SU-DHL-6 (cell line): Measurements from ENCODE around the gene ERAP2.
A peak's percentile ranks its signal among the peaks of the same experiment; 100 is the strongest.

Experiments used
- H2AFZ ChIP-seq: fragments of 200-600 bp; sonication (generic); 2 replicates; pipeline ENCODE4 v1.6.1; 2014; ENCODE audit warnings: low read depth, mild to moderate bottlenecking, moderate library complexity, mixed read lengths, antibody characterized with exemption, low read length; ENCODE audit not compliant: severe bottlenecking
- H3F3A ChIP-seq: fragments of 200-600 bp; shearing (Covaris generic); 2 replicates; pipeline ENCODE4 v1.6.0; 2016; ENCODE audit warnings: antibody characterized with exemption, mild to moderate bottlenecking; ENCODE audit not compliant: insufficient read depth
- H3K27ac ChIP-seq: fragments of 200-600 bp; sonication (generic); 2 replicates; pipeline ENCODE4 v1.5.1; 2016; ENCODE audit warnings: low read depth, mild to moderate bottlenecking, low read length, moderate library complexity, mixed read lengths
- H3K27me3 ChIP-seq: fragments of 200-600 bp; sonication (generic), shearing (Covaris generic); 2 replicates; pipeline ENCODE4 v1.6.0; 2014; ENCODE audit warnings: mild to moderate bottlenecking, low read length
- H3K36me3 ChIP-seq: fragments of 200-600 bp; sonication (generic); 2 replicates; pipeline ENCODE4 v1.6.1; 2014; ENCODE audit warnings: mild to moderate bottlenecking, low read length, mixed read lengths
- H3K4me2 ChIP-seq: fragments of 300-600, 200-600 bp; shearing (Covaris generic), sonication (generic); 2 replicates; pipeline ENCODE4 v1.6.0; 2014; ENCODE audit warnings: low read length, low read depth, mild to moderate bottlenecking; ENCODE audit not compliant: poor library complexity, severe bottlenecking
- H3K4me3 ChIP-seq: fragments of 200-600 bp; sonication (generic); 2 replicates; pipeline ENCODE4 v1.5.1; 2014; ENCODE audit warnings: antibody characterized with exemption, low read length, mild to moderate bottlenecking, mixed read lengths; ENCODE audit not compliant: insufficient read depth, poor library complexity, severe bottlenecking
- H3K79me2 ChIP-seq: fragments of 200-600 bp; sonication (generic); 2 replicates; pipeline ENCODE4 v1.6.1; 2014; ENCODE audit warnings: mild to moderate bottlenecking, low read length, moderate library complexity; ENCODE audit not compliant: insufficient read depth
- H3K9ac ChIP-seq: fragments of 200-600 bp; sonication (generic); 2 replicates; pipeline ENCODE4 v1.7.0; 2014; ENCODE audit warnings: mild to moderate bottlenecking, low read length
- H3K9me2 ChIP-seq: fragments of 200-600 bp; sonication (generic); replicated peaks from 2 replicates; pipeline ENCODE4 v1.6.1; 2014; ENCODE audit warnings: low read length; ENCODE audit not compliant: insufficient read depth
- H3K9me3 ChIP-seq: fragments of 200-600 bp; sonication (generic); 2 replicates; pipeline ENCODE4 v1.6.1; 2014; ENCODE audit warnings: low read length, mixed read lengths; ENCODE audit not compliant: insufficient read depth
- H4K20me1 ChIP-seq: fragments of 200-600 bp; sonication (generic); 2 replicates; pipeline ENCODE4 v1.6.1; 2014; ENCODE audit warnings: low read depth, mild to moderate bottlenecking, antibody characterized with exemption, low read length, moderate library complexity, mixed read lengths
- EZH2phosphoT487 ChIP-seq: fragments of 200-600 bp; sonication (generic), shearing (Covaris generic); conservative IDR thresholded peaks from 2 replicates; pipeline ENCODE4 v1.6.1; 2018; ENCODE audit warnings: mild to moderate bottlenecking, antibody characterized with exemption, low read length, moderate library complexity, mixed read lengths
- TF ChIP-seq, protein P1 (sequence below): fragments of 200-600 bp; sonication (generic); IDR thresholded peaks from one replicate; pipeline ENCODE4 v1.5.1; 2017; ENCODE audit warnings: antibody characterized with exemption, mild to moderate bottlenecking, low read length, moderate library complexity; ENCODE audit not compliant: insufficient read depth, poor library complexity, severe bottlenecking

Gene ERAP2

DNA sequence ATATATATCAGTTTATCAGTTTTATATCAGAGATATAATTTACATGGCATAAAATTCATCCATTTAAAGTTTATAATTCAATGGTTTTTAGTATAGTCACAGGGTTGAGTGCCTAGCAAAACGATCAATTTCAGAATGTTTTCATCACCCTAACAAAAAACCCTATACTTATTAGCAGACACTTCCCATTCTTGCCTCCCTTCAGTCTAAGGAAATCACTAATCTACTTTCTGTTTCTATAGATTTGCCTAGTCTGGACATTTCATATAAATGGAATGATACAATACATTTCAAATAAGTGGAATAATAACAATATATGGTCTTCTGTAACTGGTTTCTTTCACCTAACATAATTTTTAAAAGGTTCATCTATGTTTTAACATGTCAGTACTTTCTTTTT lies 50.0 kb downstream of the ERAP2 start:
- no peaks in the 10 kb centered on the region for H3K9me3 ChIP-seq
- H3K79me2 ChIP-seq: no peaks in the 10 kb centered on the region
- H3K27me3 ChIP-seq: no peaks in the 10 kb centered on the region
- H3K4me3 ChIP-seq: no peak overlapping the region
- no peaks in the 10 kb centered on the region for H3K9me2 ChIP-seq
- H3K4me2 ChIP-seq: peak overlapping the region; percentile 8
- H2AFZ ChIP-seq: no peak overlapping the region
- H3K9ac ChIP-seq: no peak overlapping the region
- no peak for TF ChIP-seq EZH2phosphoT487
- TF ChIP-seq, protein P1, sequence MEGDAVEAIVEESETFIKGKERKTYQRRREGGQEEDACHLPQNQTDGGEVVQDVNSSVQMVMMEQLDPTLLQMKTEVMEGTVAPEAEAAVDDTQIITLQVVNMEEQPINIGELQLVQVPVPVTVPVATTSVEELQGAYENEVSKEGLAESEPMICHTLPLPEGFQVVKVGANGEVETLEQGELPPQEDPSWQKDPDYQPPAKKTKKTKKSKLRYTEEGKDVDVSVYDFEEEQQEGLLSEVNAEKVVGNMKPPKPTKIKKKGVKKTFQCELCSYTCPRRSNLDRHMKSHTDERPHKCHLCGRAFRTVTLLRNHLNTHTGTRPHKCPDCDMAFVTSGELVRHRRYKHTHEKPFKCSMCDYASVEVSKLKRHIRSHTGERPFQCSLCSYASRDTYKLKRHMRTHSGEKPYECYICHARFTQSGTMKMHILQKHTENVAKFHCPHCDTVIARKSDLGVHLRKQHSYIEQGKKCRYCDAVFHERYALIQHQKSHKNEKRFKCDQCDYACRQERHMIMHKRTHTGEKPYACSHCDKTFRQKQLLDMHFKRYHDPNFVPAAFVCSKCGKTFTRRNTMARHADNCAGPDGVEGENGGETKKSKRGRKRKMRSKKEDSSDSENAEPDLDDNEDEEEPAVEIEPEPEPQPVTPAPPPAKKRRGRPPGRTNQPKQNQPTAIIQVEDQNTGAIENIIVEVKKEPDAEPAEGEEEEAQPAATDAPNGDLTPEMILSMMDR: no peak
- peaks cover 50% of the 10 kb centered on the region for H3F3A ChIP-seq
- H3K36me3 ChIP-seq: no peaks in the 10 kb centered on the region
- peak overlapping the region; percentile 38; the same call in 1 of the 2 replicates for H3K27ac ChIP-seq
- no peaks in the 10 kb centered on the region for H4K20me1 ChIP-seq

DNA sequence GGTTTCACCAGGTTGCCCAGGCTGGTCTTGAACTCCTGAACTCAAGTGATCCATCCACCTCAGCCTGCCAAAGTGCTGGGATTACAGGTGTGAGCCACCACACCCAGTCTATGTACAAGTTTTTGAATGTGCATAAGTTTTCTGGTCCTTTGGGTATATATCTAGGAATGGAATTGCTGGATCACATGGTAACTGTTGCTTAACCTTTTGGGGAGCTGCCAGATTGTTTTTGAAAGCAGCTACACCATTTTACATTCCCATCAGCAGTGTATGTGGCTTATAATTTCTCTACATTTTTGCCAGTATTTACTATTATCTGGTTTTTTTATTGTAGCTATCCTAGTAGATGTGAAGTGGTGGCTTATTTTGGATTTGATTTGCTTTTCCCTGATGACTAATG lies 50.7 kb downstream of the ERAP2 start:
- Histone ChIP-seq H3K4me2 (no peak overlapping the region), H2AFZ (no peak overlapping the region), H3K79me2 (no peaks in the 10 kb centered on the region), H3K9me3 (no peaks in the 10 kb centered on the region), H3K27me3 (no peaks in the 10 kb centered on the region; the same call in 1 of the 2 replicates), H3K9me2 (no peaks in the 10 kb centered on the region), H3K4me3 (no peak overlapping the region), H3F3A (peaks cover 52% of the 10 kb centered on the region), H3K27ac (no peak overlapping the region), H4K20me1 (no peaks in the 10 kb centered on the region), H3K9ac (no peak overlapping the region), H3K36me3 (no peaks in the 10 kb centered on the region)
- no peak for TF ChIP-seq EZH2phosphoT487
- TF ChIP-seq, protein P1: no peak

DNA sequence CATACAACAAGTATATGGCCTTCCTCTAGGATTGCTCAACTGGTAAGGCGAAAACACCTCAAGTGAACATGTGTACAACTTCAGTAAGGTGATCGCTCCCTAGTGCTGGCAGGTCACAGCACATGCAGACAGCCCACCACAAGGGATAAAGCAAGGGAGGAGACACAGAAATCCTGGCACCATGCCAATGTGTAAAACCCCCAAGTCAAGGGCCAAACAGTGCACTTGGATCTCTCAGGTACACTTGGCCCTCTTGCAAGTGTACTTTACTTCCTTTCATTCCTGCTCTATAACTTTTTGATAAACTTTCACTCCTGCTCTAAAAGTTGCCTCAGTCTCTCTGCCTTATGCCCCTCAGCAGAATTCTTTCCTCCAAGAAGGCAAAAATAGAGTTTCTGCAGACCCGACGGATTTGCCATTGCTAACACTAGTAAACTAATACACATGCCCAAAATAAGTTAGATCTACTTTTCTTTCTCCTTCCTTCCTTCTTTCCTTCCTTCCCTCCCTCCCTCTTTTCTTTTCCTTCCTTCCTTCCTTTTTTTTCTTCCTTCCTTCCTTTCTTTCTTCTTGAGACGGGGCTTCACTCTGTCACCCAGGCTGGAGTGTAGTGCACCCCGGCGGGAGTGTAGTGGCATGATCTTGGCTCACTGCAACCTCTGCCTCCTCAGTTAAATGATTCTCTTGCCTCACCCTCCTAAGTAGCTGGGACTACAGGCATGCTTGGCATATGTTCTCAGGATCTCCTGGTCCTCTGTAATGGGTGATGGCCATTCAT lies 52.8 kb downstream of the ERAP2 start:
- H3K27ac ChIP-seq: peak overlapping the region; percentile 5; the same call in 1 of the 2 replicates
- no peak overlapping the region for H2AFZ ChIP-seq
- H4K20me1 ChIP-seq: no peaks in the 10 kb centered on the region
- H3F3A ChIP-seq: peaks cover 57% of the 10 kb centered on the region
- H3K4me2 ChIP-seq: peak overlapping the region; percentile 4
- no peaks in the 10 kb centered on the region for H3K9me2 ChIP-seq
- H3K36me3 ChIP-seq: no peaks in the 10 kb centered on the region
- H3K79me2 ChIP-seq: peaks cover 14% of the 10 kb centered on the region; the same call in 1 of the 2 replicates
- H3K9ac ChIP-seq: no peak overlapping the region
- no peaks in the 10 kb centered on the region; the same call in 1 of the 2 replicates for H3K27me3 ChIP-seq
- H3K4me3 ChIP-seq: no peak overlapping the region
- H3K9me3 ChIP-seq: no peaks in the 10 kb centered on the region
- no peak for TF ChIP-seq EZH2phosphoT487
- TF ChIP-seq, protein P1: no peak
